ENCODE measurements around the gene SREBF1.
A peak's percentile ranks its signal among the peaks of the same experiment; 100 is the strongest.

Gene SREBF1

DNA sequence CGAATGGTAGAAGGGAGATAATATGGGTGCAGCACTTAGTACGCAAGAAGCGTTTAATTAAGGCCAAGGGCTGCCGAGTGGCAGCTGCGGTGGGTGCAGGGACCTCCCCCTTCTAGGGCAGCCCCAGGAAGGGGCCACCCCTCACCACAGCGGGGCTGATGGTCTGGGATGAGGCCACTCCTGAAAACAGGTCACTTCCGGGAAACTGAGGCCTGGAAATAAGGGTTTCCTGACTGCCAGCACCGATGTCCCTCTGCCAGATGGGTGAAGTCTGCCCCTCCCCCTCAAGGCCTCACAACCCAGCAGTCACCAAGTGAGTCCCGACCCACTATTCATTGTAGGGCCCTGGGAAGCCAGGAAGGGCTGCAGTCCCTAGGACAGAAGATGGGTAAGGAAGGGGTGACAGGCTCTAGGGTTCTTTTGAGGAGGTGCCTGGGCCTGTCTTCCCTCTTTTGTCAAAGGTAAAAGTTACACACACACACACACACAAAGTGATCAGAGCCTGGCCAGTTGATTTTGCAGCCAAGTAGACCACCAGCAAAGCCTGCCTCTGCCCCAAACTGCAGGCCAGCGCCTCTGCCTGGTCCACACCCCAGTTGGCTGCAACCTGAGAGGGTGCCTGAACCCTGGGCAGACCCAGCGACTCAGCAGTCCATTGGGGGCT is 12.5 kb downstream of the SREBF1 start:
- H3F3A ChIP-seq (ENCODE audit: low read depth): peaks cover 6% of the 10 kb centered on the region
- peaks cover 43% of the 10 kb centered on the region for H3K79me2 ChIP-seq (ENCODE audit: insufficient read depth, low read length)
- H3K36me3 ChIP-seq (ENCODE audit: insufficient read depth, low read length): peaks cover under 1% of the 10 kb centered on the region; the same call in 1 of the 2 replicates
- H3K9me2 ChIP-seq (replicated peaks; ENCODE audit: low read depth, low read length): no peaks in the 10 kb centered on the region
- peak overlapping the region; percentile 92 for H3K4me2 ChIP-seq (ENCODE audit: low read depth, low read length, poor library complexity, severe bottlenecking)
- TF ChIP-seq CTCF (conservative IDR thresholded peaks at IDR 0.05; ENCODE audit: low read length) (no peak), EZH2phosphoT487 (IDR thresholded peaks at IDR 0.05; ENCODE audit: borderline replicate concordance) (no peak)
- peaks cover 74% of the 10 kb centered on the region for H3K4me1 ChIP-seq (ENCODE audit: insufficient read depth, low read length, poor library complexity, severe bottlenecking)
- H3K9ac ChIP-seq (ENCODE audit: low read depth, low read length, poor library complexity, severe bottlenecking): peak overlapping the region; percentile 74
- H2AFZ ChIP-seq (ENCODE audit: low read length): no peak overlapping the region
- peak overlapping the region; percentile 65 for H3K4me3 ChIP-seq (ENCODE audit: low read length, poor library complexity, severe bottlenecking)
- no peaks in the 10 kb centered on the region for H3K9me3 ChIP-seq (ENCODE audit: insufficient read depth, low read depth, low read length)
- no peaks in the 10 kb centered on the region for H3K27me3 ChIP-seq (ENCODE audit: insufficient read depth, low read length, poor library complexity, severe bottlenecking)
- H4K20me1 ChIP-seq (ENCODE audit: insufficient read depth, low read length, poor library complexity, severe bottlenecking): peaks cover 26% of the 10 kb centered on the region

DNA sequence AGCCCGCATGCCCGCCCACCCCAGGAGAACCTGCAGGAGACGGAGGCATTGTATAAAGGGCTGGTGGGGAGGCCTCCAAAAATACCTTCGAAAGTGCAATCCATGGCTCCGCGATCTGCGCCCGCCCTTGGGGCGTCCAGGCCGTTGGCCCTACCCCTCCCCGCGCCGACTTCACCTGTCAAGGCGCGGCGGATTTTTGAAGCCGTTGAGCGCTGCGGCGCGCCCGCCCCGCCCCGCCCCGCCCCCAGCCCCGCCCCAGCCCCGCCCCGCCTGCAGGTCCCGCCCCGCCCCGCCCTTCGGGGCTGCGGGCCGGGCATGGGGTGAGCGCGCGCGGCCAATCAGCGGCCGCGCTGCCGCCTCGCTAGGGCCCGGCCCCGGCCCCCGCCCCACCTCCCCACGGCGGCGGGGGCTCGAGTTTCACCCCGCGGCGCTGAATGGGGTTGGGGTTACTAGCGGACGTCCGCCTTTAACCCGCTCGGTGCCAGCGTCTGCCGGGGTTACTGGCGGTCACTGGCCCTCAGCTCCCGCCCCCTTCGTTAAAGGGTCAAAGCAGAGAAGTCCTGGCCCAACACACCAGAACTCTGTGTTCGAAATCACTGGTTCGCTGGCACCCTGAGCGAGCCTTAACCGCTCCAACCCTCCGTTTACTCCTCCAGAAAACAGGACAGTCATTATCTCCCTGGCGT is 13.2 kb downstream of the SREBF1 start:
- H3K9ac ChIP-seq (ENCODE audit: low read depth, low read length, poor library complexity, severe bottlenecking): peak overlapping the region; percentile 94

DNA sequence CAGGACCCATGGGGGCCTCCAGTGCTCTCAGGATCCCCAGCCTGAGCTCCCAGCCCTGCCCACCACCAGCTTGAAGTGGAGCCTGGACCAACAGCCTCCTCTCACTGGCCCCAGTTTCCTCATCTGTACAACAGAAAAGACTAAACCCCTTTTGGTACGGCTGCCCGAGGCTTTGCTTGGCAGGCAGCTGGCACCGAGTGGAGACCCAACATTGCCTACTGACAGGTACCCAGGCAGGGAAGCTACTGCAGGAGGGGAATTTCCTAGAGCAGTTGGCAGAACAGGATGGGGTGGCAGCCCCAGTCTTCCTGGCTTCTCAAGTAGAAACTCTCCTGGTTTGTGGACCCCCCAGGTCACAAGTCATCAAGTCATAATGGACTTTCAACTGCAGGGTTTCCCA is 14.2 kb downstream of the SREBF1 start:
- H2AFZ ChIP-seq (ENCODE audit: low read length): no peak overlapping the region

More for the DNA sequence above, 13.2 kb downstream of the SREBF1 start:
- Histone ChIP-seq H3K79me2 (ENCODE audit: insufficient read depth, low read length) (peaks cover 43% of the 10 kb centered on the region), H3F3A (ENCODE audit: low read depth) (peaks cover 6% of the 10 kb centered on the region), H3K9me3 (ENCODE audit: insufficient read depth, low read depth, low read length) (no peaks in the 10 kb centered on the region), H3K27me3 (ENCODE audit: insufficient read depth, low read length, poor library complexity, severe bottlenecking) (no peaks in the 10 kb centered on the region), H3K4me1 (ENCODE audit: insufficient read depth, low read length, poor library complexity, severe bottlenecking) (peaks cover 74% of the 10 kb centered on the region), H3K9me2 (replicated peaks; ENCODE audit: low read depth, low read length) (no peaks in the 10 kb centered on the region), H3K36me3 (ENCODE audit: insufficient read depth, low read length) (peaks cover 7% of the 10 kb centered on the region; the same call in 1 of the 2 replicates), H3K4me3 (ENCODE audit: low read length, poor library complexity, severe bottlenecking) (peak overlapping the region; percentile 89), H2AFZ (ENCODE audit: low read length) (no peak overlapping the region), H4K20me1 (ENCODE audit: insufficient read depth, low read length, poor library complexity, severe bottlenecking) (peaks cover 26% of the 10 kb centered on the region), H3K4me2 (ENCODE audit: low read depth, low read length, poor library complexity, severe bottlenecking) (peak overlapping the region; percentile 93)
- TF ChIP-seq EZH2phosphoT487 (IDR thresholded peaks at IDR 0.05; ENCODE audit: borderline replicate concordance) (no peak), CTCF (conservative IDR thresholded peaks at IDR 0.05; ENCODE audit: low read length) (no peak)

More for the DNA sequence above, 14.2 kb downstream of the SREBF1 start:
- peaks cover 6% of the 10 kb centered on the region for H3F3A ChIP-seq (ENCODE audit: low read depth)
- TF ChIP-seq CTCF (conservative IDR thresholded peaks at IDR 0.05; ENCODE audit: low read length) (no peak), EZH2phosphoT487 (IDR thresholded peaks at IDR 0.05; ENCODE audit: borderline replicate concordance) (no peak)
- peak overlapping the region; percentile 94 for H3K9ac ChIP-seq (ENCODE audit: low read depth, low read length, poor library complexity, severe bottlenecking)
- H3K4me1 ChIP-seq (ENCODE audit: insufficient read depth, low read length, poor library complexity, severe bottlenecking): peaks cover 71% of the 10 kb centered on the region
- H3K9me3 ChIP-seq (ENCODE audit: insufficient read depth, low read depth, low read length): no peaks in the 10 kb centered on the region
- H3K4me2 ChIP-seq (ENCODE audit: low read depth, low read length, poor library complexity, severe bottlenecking): peak overlapping the region; percentile 93
- peaks cover 43% of the 10 kb centered on the region for H3K79me2 ChIP-seq (ENCODE audit: insufficient read depth, low read length)
- no peaks in the 10 kb centered on the region for H3K27me3 ChIP-seq (ENCODE audit: insufficient read depth, low read length, poor library complexity, severe bottlenecking)
- H3K9me2 ChIP-seq (replicated peaks; ENCODE audit: low read depth, low read length): no peaks in the 10 kb centered on the region
- H3K36me3 ChIP-seq (ENCODE audit: insufficient read depth, low read length): peaks cover 8% of the 10 kb centered on the region; the same call in 1 of the 2 replicates
- peaks cover 26% of the 10 kb centered on the region for H4K20me1 ChIP-seq (ENCODE audit: insufficient read depth, low read length, poor library complexity, severe bottlenecking)
- H3K4me3 ChIP-seq (ENCODE audit: low read length, poor library complexity, severe bottlenecking): peak overlapping the region; percentile 89
